HCT116 (cell line): ENCODE data around the gene ABHD4. TPM values are rescaled to one million over a fixed set of nuclear protein-coding genes. Genes with fewer than 3 reads are reported as not detected.

ENCODE experiments used
- ATAC-seq: fragments of 200-7000 bp; cut with Tn5 transposase; 2 replicates; pipeline ENCODE4 v1.9.1; 2020; ENCODE audit warnings: mild to moderate bottlenecking, moderate library complexity
- BruUV-seq: library from RNA; stranded (reverse); fragments of 400-500 nt; replicated peaks from 2 replicates; lab custom pipeline; 2021; lab: Mats Ljungman, UMichigan
- CTCF ChIA-PET: fragments of 300-600 bp; sonication (Branson Sonifier 250); formaldehyde crosslinking; loops from one replicate; lab custom pipeline; 2021; ENCODE audit warnings: antibody characterized with exemption; lab: Charles Lee
- POLR2A ChIA-PET: fragments of 300-600, 350-600 bp; sonication (Branson Sonifier 250); formaldehyde crosslinking; loops from one replicate; lab custom pipeline; 2021; ENCODE audit warnings: antibody characterized with exemption; lab: Charles Lee
- RAD21 ChIA-PET, 2 experiments: fragments of 300-600 bp; sonication (Branson Sonifier 250); formaldehyde crosslinking; loops; one replicate each; lab custom pipeline; 2023; ENCODE audit warnings: low total read pairs in 2 of 2; ENCODE audit not compliant: uncharacterized antibody in 2 of 2, unreplicated experiment in 2 of 2, low non-redundant PET in 1 of 2; lab: Charles Lee
- DNase-seq: peaks from one replicate; pipeline ENCODE4 v3.0.0-alpha.2; 2010; ENCODE audit warnings: low read depth, low spot score
- H2AFZ ChIP-seq: fragments of 200-600 bp; shearing (Covaris generic), sonication (generic); 2 replicates; pipeline ENCODE4 v1.6.1; 2017; ENCODE audit warnings: low read depth, mixed run types, mixed read lengths, antibody characterized with exemption, low read length; ENCODE audit not compliant: poor library complexity, severe bottlenecking
- H3K27ac ChIP-seq: 2 replicates; pipeline ENCODE4 v1.5.1; 2012; ENCODE audit warnings: low read depth, low read length
- H3K27me3 ChIP-seq: fragments of 200-600 bp; sonication (generic); 2 replicates; pipeline ENCODE4 v1.6.1; 2016; ENCODE audit warnings: mixed run types, low read length, mixed read lengths; ENCODE audit not compliant: insufficient read depth
- H3K36me3 ChIP-seq, 2 experiments: fragments of 200-500 bp in 1 of 2; fragments of 200-600 bp in 1 of 2; sonication (Bioruptor generic) in 1 of 2; sonication (generic) in 1 of 2; 2 replicates each; pipeline versions ENCODE4 v1.5.1 to v1.6.1; 2014 to 2016; ENCODE audit warnings: low read length in 2 of 2, inconsistent platforms in 1 of 2, mixed read lengths in 1 of 2, mixed run types in 1 of 2; ENCODE audit not compliant: insufficient read depth in 2 of 2, control insufficient read depth in 1 of 2
- H3K4me1 ChIP-seq, 2 experiments: fragments of 200-600 bp in 1 of 2; sonication (generic) in 1 of 2; 2 replicates each; pipeline versions ENCODE4 v1.5.1 to v1.6.1; 2012 to 2017; ENCODE audit warnings: low read length in 2 of 2, inconsistent platforms in 1 of 2, mild to moderate bottlenecking in 1 of 2, mixed read lengths in 1 of 2, mixed run types in 1 of 2, moderate library complexity in 1 of 2; ENCODE audit not compliant: insufficient read depth in 2 of 2, control insufficient read depth in 1 of 2
- H3K4me2 ChIP-seq: fragments of 200-600 bp; sonication (generic); 2 replicates; pipeline ENCODE4 v1.6.1; 2017; ENCODE audit warnings: mixed run types, low read length, mixed read lengths
- H3K4me3 ChIP-seq, 2 experiments: fragments of 200-600 bp in 1 of 2; sonication (generic) in 1 of 2; replicated peaks in 1 of 2; 2 replicates each; pipeline ENCODE4 v1.5.1; 2011 to 2016; ENCODE audit warnings: low read length in 2 of 2, control low read depth in 1 of 2, low read depth in 1 of 2, mild to moderate bottlenecking in 1 of 2, mixed read lengths in 1 of 2, mixed run types in 1 of 2
- H3K79me2 ChIP-seq: fragments of 200-600 bp; sonication (generic); 2 replicates; pipeline ENCODE4 v1.6.1; 2017; ENCODE audit warnings: mild to moderate bottlenecking, mixed run types, low read length, moderate library complexity, mixed read lengths; ENCODE audit not compliant: insufficient read depth
- H3K9ac ChIP-seq: fragments of 200-600 bp; sonication (generic); 2 replicates; pipeline ENCODE4 v1.6.1; 2016; ENCODE audit warnings: low read length, mixed read lengths
- H3K9me2 ChIP-seq: fragments of 200-600 bp; sonication (generic), shearing (Covaris generic); 2 replicates; pipeline ENCODE4 v1.6.1; 2017; ENCODE audit warnings: mixed run types, mild to moderate bottlenecking, moderate library complexity; ENCODE audit not compliant: insufficient read depth
- H3K9me3 ChIP-seq, 2 experiments: fragments of 200-500 bp in 1 of 2; fragments of 200-600 bp in 1 of 2; sonication (Bioruptor generic) in 1 of 2; sonication (generic) in 1 of 2; 2 replicates each; pipeline ENCODE4 v1.6.1; 2014 to 2017; ENCODE audit warnings: low read length in 2 of 2, mixed read lengths in 2 of 2, inconsistent platforms in 1 of 2, low read depth in 1 of 2, mild to moderate bottlenecking in 1 of 2, mixed run types in 1 of 2, moderate library complexity in 1 of 2; ENCODE audit not compliant: control insufficient read depth in 1 of 2, insufficient read depth in 1 of 2
- H4K20me1 ChIP-seq: fragments of 200-600 bp; sonication (generic), shearing (Covaris generic); 2 replicates; pipeline ENCODE4 v1.6.1; 2017; ENCODE audit warnings: mixed run types, mild to moderate bottlenecking, moderate library complexity; ENCODE audit not compliant: insufficient read depth
- EGR1 ChIP-seq: IDR thresholded peaks from 2 replicates; pipeline ENCODE4 v1.6.1; 2012; ENCODE audit warnings: low read depth
- ELF1 ChIP-seq: IDR thresholded peaks from 2 replicates; pipeline ENCODE4 v1.6.1; 2012; ENCODE audit warnings: low read depth, borderline replicate concordance
- EZH2 ChIP-seq: fragments of 200-600 bp; sonication (generic); IDR thresholded peaks from 2 replicates; pipeline ENCODE4 v1.6.1; 2017; ENCODE audit warnings: antibody characterized with exemption, mixed run types
- FOSL1 ChIP-seq: IDR thresholded peaks from 2 replicates; pipeline ENCODE4 v1.6.1; 2012; ENCODE audit warnings: low read depth
- POLR2A ChIP-seq: IDR thresholded peaks from 2 replicates; pipeline ENCODE4 v1.7.0; 2011; ENCODE audit warnings: borderline replicate concordance; ENCODE audit not compliant: insufficient read depth, insufficient read length; ENCODE audit errors: extremely low read depth
- POLR2AphosphoS5 ChIP-seq: IDR thresholded peaks from 2 replicates; pipeline ENCODE4 v1.6.1; 2011; ENCODE audit warnings: mild to moderate bottlenecking, low read depth, low read length, moderate library complexity
- SIN3A ChIP-seq: IDR thresholded peaks from 2 replicates; pipeline ENCODE4 v1.6.1; 2012; ENCODE audit warnings: low read depth
- SP1 ChIP-seq: IDR thresholded peaks from 2 replicates; pipeline ENCODE4 v1.6.1; 2012; ENCODE audit warnings: low read depth
- SRF ChIP-seq: IDR thresholded peaks from 2 replicates; pipeline ENCODE4 v1.6.1; 2012; ENCODE audit warnings: low read depth
- TCF7L2 ChIP-seq: IDR thresholded peaks from 2 replicates; pipeline ENCODE4 v1.7.0; 2011; ENCODE audit warnings: borderline replicate concordance, inconsistent platforms; ENCODE audit not compliant: insufficient read depth, insufficient read length; ENCODE audit errors: extremely low read depth
- YY1 ChIP-seq: IDR thresholded peaks from 2 replicates; pipeline ENCODE4 v1.6.1; 2011; ENCODE audit warnings: low read length, low read depth, moderate library complexity, mild to moderate bottlenecking; ENCODE audit not compliant: insufficient replicate concordance; ENCODE audit errors: extremely low read depth
- ZFX ChIP-seq: fragments of 450-650 bp; IDR thresholded peaks from 2 replicates; pipeline ENCODE4 v1.6.1; 2017
- ZNF274 ChIP-seq: fragments of 200-500 bp; sonication (Bioruptor generic); IDR thresholded peaks from 2 replicates; pipeline ENCODE4 v1.6.1; 2014; ENCODE audit warnings: mild to moderate bottlenecking, low read depth, low read length, inconsistent platforms
- intact Hi-C: fragments of 100-400 bp; cut with micrococcal nuclease; formaldehyde crosslinking; loops from 2 replicates; pipeline ENCODE4 v1.10.0; 2022
- total RNA-seq: library from RNA; stranded (reverse); gene quantifications from one replicate; pipeline ENCODE4 v1.2.1, GENCODE V29; 2021; ENCODE audit not compliant: unreplicated experiment
- TF ChIP-seq, protein P1 (sequence below), 3 experiments: fragments of 200-600 bp in 1 of 3; sonication (generic) in 1 of 3; IDR thresholded peaks in 2 of 3; conservative IDR thresholded peaks in 1 of 3; 2 replicates each; pipeline ENCODE4 v1.5.1; 2012 to 2017; ENCODE audit warnings: low read depth in 2 of 3, low read length in 2 of 3, antibody characterized with exemption in 1 of 3, borderline replicate concordance in 1 of 3, control low read depth in 1 of 3, mild to moderate bottlenecking in 1 of 3, mixed read lengths in 1 of 3, mixed run types in 1 of 3, moderate library complexity in 1 of 3; ENCODE audit not compliant: insufficient read depth in 1 of 3
- TF ChIP-seq, protein P2 (sequence below): IDR thresholded peaks from 2 replicates; pipeline ENCODE4 v1.6.1; 2012; ENCODE audit warnings: low read depth

ABHD4 gene
- total RNA-seq, 1 experiment from 2014 or later, result 9.4 TPM

DNA sequence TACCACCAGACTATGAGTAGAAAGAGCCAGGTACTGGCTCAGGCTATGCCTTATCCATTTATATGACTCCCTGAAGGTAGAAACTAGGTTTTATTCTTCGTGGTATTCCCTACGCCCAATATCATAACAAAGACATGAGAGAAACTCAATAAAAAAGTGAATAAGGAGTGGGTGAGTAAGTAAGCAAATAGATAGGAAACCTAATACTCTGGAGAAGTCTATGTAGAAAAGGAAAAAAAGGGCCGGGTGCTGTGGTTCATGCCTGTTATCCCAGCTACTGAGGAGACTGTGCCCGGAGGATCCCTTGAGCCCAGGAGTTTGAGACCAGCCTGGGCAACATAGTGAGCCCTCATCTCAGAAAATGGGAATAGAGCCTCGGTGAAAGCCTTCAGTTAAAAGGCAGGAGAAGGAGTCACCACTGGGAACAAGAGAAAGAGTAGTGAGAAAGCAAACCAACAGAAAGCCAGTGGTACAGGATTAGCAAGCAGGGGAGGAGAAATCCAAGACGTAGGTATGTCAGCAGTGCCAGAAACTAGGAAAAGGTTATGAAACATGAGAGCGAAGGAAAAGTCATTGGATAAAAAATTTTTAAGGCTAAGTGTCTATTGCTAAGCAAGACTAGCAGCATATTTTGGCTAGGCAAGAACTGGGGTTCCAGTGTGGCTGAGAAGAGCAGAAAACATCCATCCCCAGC lies 52.1 kb downstream of the ABHD4 start:
- no peak overlapping the region for H3K9ac ChIP-seq
- peaks cover 7 to 13% of the 10 kb centered on the region in 2 experiments; a peak in 3 of 4 replicates for H3K4me1 ChIP-seq
- H3K27ac ChIP-seq, result no peak overlapping the region
- H3K4me3 ChIP-seq, result no peak overlapping the region
- ATAC-seq, result no peak
- H3K36me3 ChIP-seq, result no peaks in the 10 kb centered on the region
- no peaks in the 10 kb centered on the region for H3K9me2 ChIP-seq
- POLR2A ChIA-PET, result interaction anchor here (0.9 to 1.8 kb wide), 5 partner anchors 9 to 221 kb away, joined by 3 to 18 read pairs (median 7); partner anchors contain the start of genes DAD1 and LRP10
- no peaks in the 10 kb centered on the region for H3K9me3 ChIP-seq
- H3K27me3 ChIP-seq, result no peaks in the 10 kb centered on the region
- no peak for TF ChIP-seq SRF
- no peak for TF ChIP-seq ZFX
- TF ChIP-seq SP1, result no peak
- no peak for TF ChIP-seq ZNF274
- TF ChIP-seq POLR2A, result no peak
- TF ChIP-seq, protein P1, sequence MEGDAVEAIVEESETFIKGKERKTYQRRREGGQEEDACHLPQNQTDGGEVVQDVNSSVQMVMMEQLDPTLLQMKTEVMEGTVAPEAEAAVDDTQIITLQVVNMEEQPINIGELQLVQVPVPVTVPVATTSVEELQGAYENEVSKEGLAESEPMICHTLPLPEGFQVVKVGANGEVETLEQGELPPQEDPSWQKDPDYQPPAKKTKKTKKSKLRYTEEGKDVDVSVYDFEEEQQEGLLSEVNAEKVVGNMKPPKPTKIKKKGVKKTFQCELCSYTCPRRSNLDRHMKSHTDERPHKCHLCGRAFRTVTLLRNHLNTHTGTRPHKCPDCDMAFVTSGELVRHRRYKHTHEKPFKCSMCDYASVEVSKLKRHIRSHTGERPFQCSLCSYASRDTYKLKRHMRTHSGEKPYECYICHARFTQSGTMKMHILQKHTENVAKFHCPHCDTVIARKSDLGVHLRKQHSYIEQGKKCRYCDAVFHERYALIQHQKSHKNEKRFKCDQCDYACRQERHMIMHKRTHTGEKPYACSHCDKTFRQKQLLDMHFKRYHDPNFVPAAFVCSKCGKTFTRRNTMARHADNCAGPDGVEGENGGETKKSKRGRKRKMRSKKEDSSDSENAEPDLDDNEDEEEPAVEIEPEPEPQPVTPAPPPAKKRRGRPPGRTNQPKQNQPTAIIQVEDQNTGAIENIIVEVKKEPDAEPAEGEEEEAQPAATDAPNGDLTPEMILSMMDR (IDR thresholded peaks at IDR 0.05 in 2 of 3, conservative IDR thresholded peaks at IDR 0.05 in 1 of 3; ENCODE audit: borderline replicate concordance in 1 of 3, insufficient read depth in 1 of 3, low read depth in 2 of 3, low read length in 2 of 3), result no peak
- TF ChIP-seq EZH2, result no peak
- no peak for TF ChIP-seq FOSL1
- no peak for TF ChIP-seq EGR1
- TF ChIP-seq TCF7L2, result no peak
- no peak for TF ChIP-seq POLR2AphosphoS5
- no peak for TF ChIP-seq ELF1
- TF ChIP-seq YY1, result no peak
- TF ChIP-seq, protein P2, sequence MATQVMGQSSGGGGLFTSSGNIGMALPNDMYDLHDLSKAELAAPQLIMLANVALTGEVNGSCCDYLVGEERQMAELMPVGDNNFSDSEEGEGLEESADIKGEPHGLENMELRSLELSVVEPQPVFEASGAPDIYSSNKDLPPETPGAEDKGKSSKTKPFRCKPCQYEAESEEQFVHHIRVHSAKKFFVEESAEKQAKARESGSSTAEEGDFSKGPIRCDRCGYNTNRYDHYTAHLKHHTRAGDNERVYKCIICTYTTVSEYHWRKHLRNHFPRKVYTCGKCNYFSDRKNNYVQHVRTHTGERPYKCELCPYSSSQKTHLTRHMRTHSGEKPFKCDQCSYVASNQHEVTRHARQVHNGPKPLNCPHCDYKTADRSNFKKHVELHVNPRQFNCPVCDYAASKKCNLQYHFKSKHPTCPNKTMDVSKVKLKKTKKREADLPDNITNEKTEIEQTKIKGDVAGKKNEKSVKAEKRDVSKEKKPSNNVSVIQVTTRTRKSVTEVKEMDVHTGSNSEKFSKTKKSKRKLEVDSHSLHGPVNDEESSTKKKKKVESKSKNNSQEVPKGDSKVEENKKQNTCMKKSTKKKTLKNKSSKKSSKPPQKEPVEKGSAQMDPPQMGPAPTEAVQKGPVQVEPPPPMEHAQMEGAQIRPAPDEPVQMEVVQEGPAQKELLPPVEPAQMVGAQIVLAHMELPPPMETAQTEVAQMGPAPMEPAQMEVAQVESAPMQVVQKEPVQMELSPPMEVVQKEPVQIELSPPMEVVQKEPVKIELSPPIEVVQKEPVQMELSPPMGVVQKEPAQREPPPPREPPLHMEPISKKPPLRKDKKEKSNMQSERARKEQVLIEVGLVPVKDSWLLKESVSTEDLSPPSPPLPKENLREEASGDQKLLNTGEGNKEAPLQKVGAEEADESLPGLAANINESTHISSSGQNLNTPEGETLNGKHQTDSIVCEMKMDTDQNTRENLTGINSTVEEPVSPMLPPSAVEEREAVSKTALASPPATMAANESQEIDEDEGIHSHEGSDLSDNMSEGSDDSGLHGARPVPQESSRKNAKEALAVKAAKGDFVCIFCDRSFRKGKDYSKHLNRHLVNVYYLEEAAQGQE, result no peak
- TF ChIP-seq SIN3A, result no peak
- CTCF ChIA-PET, result interaction anchor here (1.0 to 5.0 kb wide), 4 partner anchors 10 to 202 kb away, joined by 3 to 93 read pairs (median 5); no protein-coding TSS in a partner anchor
- RAD21 ChIA-PET, result no interaction called here
- intact Hi-C loops, result loop anchor here (5.0 kb wide), 1 partner anchor 258 kb away; no protein-coding TSS in a partner anchor
- H4K20me1 ChIP-seq, result no peaks in the 10 kb centered on the region
- H2AFZ ChIP-seq, result no peak overlapping the region
- H3K4me2 ChIP-seq, result no peak overlapping the region
- BruUV-seq, result no TSS peak
- no peaks in the 10 kb centered on the region for H3K79me2 ChIP-seq
- no peak for DNase-seq
